Measurements from ENCODE around the gene CMKLR1. TPM values are rescaled to one million over a fixed set of nuclear protein-coding genes. Genes with fewer than 3 reads are reported as not detected.

Gene CMKLR1
- total RNA-seq, 1 experiment from 2014 or later, result 0.12 TPM

DNA sequence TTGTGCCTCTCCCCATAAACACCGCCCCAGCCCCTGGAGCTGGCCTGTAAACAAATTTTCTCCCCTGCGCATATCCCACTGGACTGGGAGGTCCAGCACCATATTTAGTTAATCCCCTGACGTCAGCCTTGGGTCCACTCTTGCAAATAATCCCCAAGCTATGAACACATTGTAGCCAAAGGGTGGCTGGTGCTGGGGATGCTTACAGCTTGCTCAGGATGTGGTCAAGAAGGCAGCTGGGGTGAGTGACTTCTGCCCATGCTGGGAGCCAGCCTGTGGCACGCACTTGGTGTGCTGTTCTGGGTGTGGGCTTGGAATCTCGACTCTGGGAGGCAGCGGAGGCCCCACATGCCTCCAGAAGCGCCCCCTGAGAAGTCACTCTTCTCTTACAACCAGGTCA, 32.1 kb downstream of the CMKLR1 start:
- no peaks in the 10 kb centered on the region for H3K9me3 Mint-ChIP-seq (ENCODE audit: unreplicated experiment)
- no peak for TF ChIP-seq CTCF (IDR thresholded peaks at IDR 0.05; ENCODE audit: unreplicated experiment)
- POLR2A ChIA-PET, result no interaction called here

DNA sequence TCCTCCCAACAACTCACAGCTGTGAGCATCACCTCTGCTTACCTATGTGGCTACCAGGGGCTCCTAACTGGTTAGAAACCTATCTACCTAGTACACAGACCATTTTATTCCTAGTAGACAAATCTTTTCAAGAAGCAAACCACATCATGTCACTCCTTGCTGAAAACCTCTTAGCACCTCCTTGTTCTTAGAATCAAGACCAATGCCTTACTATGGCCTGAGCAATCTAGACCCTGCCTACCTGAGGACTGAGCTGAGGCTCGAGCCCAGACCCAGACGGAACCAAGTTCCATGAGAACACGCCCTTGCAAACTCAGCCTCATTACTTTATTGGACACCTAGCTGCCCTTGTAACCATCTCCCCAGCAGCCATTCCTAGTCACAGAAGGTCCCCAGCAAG, 32.6 kb downstream of the CMKLR1 start:
- TF ChIP-seq CTCF (IDR thresholded peaks at IDR 0.05; ENCODE audit: unreplicated experiment), result no peak
- Mint-ChIP-seq H3K27ac (ENCODE audit: low read depth, unreplicated experiment) (no peak overlapping the region), H3K4me1 (ENCODE audit: insufficient read depth, unreplicated experiment) (peaks cover 44% of the 10 kb centered on the region), H3K27me3 (ENCODE audit: insufficient read depth, unreplicated experiment) (no peaks in the 10 kb centered on the region), H3K36me3 (ENCODE audit: insufficient read depth, unreplicated experiment) (no peaks in the 10 kb centered on the region), H3K9me3 (ENCODE audit: unreplicated experiment) (no peaks in the 10 kb centered on the region), H3K4me3 (ENCODE audit: unreplicated experiment) (no peak overlapping the region)
- POLR2A ChIA-PET, result no interaction called here
- no TSS peak for BruUV-seq (replicated peaks)
- intact Hi-C loops (cut with micrococcal nuclease), result no loop called here
- CTCF ChIA-PET, result interaction anchor here (0.6 to 0.7 kb wide), 2 partner anchors 317 to 388 kb away, joined by 3 read pairs; no protein-coding TSS in a partner anchor
- no peak for DNase-seq (ENCODE audit: unreplicated experiment)

More for the DNA sequence above, 32.1 kb downstream of the CMKLR1 start:
- Mint-ChIP-seq H3K27ac (ENCODE audit: low read depth, unreplicated experiment) (no peak overlapping the region), H3K4me3 (ENCODE audit: unreplicated experiment) (no peak overlapping the region), H3K36me3 (ENCODE audit: insufficient read depth, unreplicated experiment) (no peaks in the 10 kb centered on the region), H3K27me3 (ENCODE audit: insufficient read depth, unreplicated experiment) (no peaks in the 10 kb centered on the region), H3K4me1 (ENCODE audit: insufficient read depth, unreplicated experiment) (peaks cover 40% of the 10 kb centered on the region)
- DNase-seq (ENCODE audit: unreplicated experiment), result peak; percentile 73
- CTCF ChIA-PET, result interaction anchor here (0.6 to 0.7 kb wide), 2 partner anchors 318 to 388 kb away, joined by 3 read pairs; no protein-coding TSS in a partner anchor
- intact Hi-C loops (cut with micrococcal nuclease), result no loop called here
- no TSS peak for BruUV-seq (replicated peaks)

- ChIA-PET CTCF (interaction anchor here (0.6 to 0.7 kb wide), 2 partner anchors 607 to 1197 kb away, joined by 3 read pairs; no protein-coding TSS in a partner anchor), POLR2A (interaction anchor here (0.6 kb wide), 1 partner anchor 68 kb away, joined by 3 read pairs; no protein-coding TSS in a partner anchor)
- no peaks in the 10 kb centered on the region for H3K36me3 Mint-ChIP-seq (ENCODE audit: insufficient read depth, unreplicated experiment)
- H3K4me1 Mint-ChIP-seq (ENCODE audit: insufficient read depth, unreplicated experiment), result peaks cover 44% of the 10 kb centered on the region
- peak; percentile 87 for DNase-seq (ENCODE audit: unreplicated experiment)
- H3K27me3 Mint-ChIP-seq (ENCODE audit: insufficient read depth, unreplicated experiment), result no peaks in the 10 kb centered on the region
- no peak for TF ChIP-seq CTCF (IDR thresholded peaks at IDR 0.05; ENCODE audit: unreplicated experiment)
- peak overlapping the region; percentile 66 for H3K4me3 Mint-ChIP-seq (ENCODE audit: unreplicated experiment)
- H3K27ac Mint-ChIP-seq (ENCODE audit: low read depth, unreplicated experiment), result no peak overlapping the region
- intact Hi-C loops (cut with micrococcal nuclease), result loop anchor here (1.0 kb wide), 1 partner anchor 151 kb away; no protein-coding TSS in a partner anchor
- BruUV-seq (replicated peaks), result no TSS peak
- H3K9me3 Mint-ChIP-seq (ENCODE audit: unreplicated experiment), result no peaks in the 10 kb centered on the region
Observed at GRCh38 chr12:108305991-108306501, 33.1 kb downstream of the CMKLR1 start.

DNA sequence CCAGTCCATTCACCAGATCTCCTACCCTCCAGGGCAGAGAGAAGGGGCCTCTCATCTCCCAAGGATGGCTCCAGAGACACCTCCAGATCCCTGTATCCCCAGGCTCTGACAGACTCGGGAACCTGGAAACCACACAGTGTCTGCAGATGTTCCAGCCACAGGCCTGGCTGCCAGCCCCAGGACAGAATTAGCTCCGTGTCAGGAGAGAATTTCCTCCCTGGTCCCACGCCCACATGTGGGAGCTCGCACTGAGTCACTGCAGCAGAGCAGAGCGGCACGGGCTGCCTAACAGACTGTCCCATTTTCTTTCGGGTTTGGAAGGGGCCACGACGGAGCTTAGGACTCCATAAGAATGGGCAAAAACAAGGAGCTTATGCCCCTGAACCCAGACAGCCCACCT, 33.6 kb downstream of the CMKLR1 start:
- peak; percentile 91 for DNase-seq (ENCODE audit: unreplicated experiment)
- H3K36me3 Mint-ChIP-seq (ENCODE audit: insufficient read depth, unreplicated experiment), result no peaks in the 10 kb centered on the region
- peak overlapping the region; percentile 46 for H3K27ac Mint-ChIP-seq (ENCODE audit: low read depth, unreplicated experiment)
- H3K4me1 Mint-ChIP-seq (ENCODE audit: insufficient read depth, unreplicated experiment), result peaks cover 44% of the 10 kb centered on the region
- no TSS peak for BruUV-seq (replicated peaks)
- TF ChIP-seq CTCF (IDR thresholded peaks at IDR 0.05; ENCODE audit: unreplicated experiment), result no peak
- CTCF ChIA-PET, result interaction anchor here (0.6 to 0.7 kb wide), 2 partner anchors 607 to 1197 kb away, joined by 3 read pairs; no protein-coding TSS in a partner anchor
- intact Hi-C loops (cut with micrococcal nuclease), result loop anchor here (1.0 kb wide), 1 partner anchor 152 kb away; no protein-coding TSS in a partner anchor
- H3K4me3 Mint-ChIP-seq (ENCODE audit: unreplicated experiment), result peak overlapping the region; percentile 66
- H3K27me3 Mint-ChIP-seq (ENCODE audit: insufficient read depth, unreplicated experiment), result no peaks in the 10 kb centered on the region
- POLR2A ChIA-PET, result interaction anchor here (0.6 kb wide), 1 partner anchor 68 kb away, joined by 3 read pairs; no protein-coding TSS in a partner anchor
- no peaks in the 10 kb centered on the region for H3K9me3 Mint-ChIP-seq (ENCODE audit: unreplicated experiment)
